NCI-H460 (cell line): ENCODE results near the gene SDHAF2. TPM values are rescaled to one million over a fixed set of nuclear protein-coding genes. Genes with fewer than 3 reads are reported as not detected.
"Not testable (repeated sequence)": the region's sequence is repeated elsewhere in the genome, so short reads cannot be mapped to it uniquely, and the experiment has no call there.

Experiments used
- DNase-seq: peaks from one replicate; pipeline ENCODE4 v3.0.0-alpha.2; 2016; ENCODE audit warnings: low read depth; ENCODE audit errors: extremely low read depth
- total RNA-seq: library from RNA; depleted of rRNA; stranded (reverse); fragments of >200 nt; shearing (Covaris generic); gene quantifications from 2 replicates; pipeline ENCODE4 v1.2.3, GENCODE V29; 2014

SDHAF2 gene
- total RNA-seq, 1 experiment from 2014 or later, result 29.4 TPM

GRCh38 chr11:61422226-61422625, 7.7 kb upstream of the SDHAF2 start:
- DNase-seq, result no peak

GRCh38 chr11:61425367-61426131, 4.4 kb upstream of the SDHAF2 start:
- DNase-seq, result no peak

- peak; percentile 30 for DNase-seq
These were observed 606 bp upstream of the SDHAF2 start for GRCh38 chr11:61429346-61429690.

- DNase-seq, result not testable (repeated sequence)
These were observed 915 bp downstream of the SDHAF2 start for GRCh38 chr11:61430839-61431238.

- DNase-seq, result no peak
These were observed 7.6 kb downstream of the SDHAF2 start for GRCh38 chr11:61437496-61437895.

- DNase-seq, result no peak
These were observed 9.7 kb downstream of the SDHAF2 start for GRCh38 chr11:61439615-61440014.

- no peak for DNase-seq
These were observed 12.7 kb downstream of the SDHAF2 start for GRCh38 chr11:61442616-61443015.

- no peak for DNase-seq
These were observed 15.6 kb downstream of the SDHAF2 start for GRCh38 chr11:61445516-61445915.

- peak; percentile 86 for DNase-seq
These were observed 16.3 kb downstream of the SDHAF2 start for GRCh38 chr11:61446211-61446651.

GRCh38 chr11:61447601-61448551, 18.0 kb downstream of the SDHAF2 start:
- DNase-seq, result no peak

- DNase-seq, result no peak
These were observed 18.6 kb downstream of the SDHAF2 start for GRCh38 chr11:61448552-61448927.

GRCh38 chr11:61452825-61453224, 22.9 kb downstream of the SDHAF2 start:
- DNase-seq, result no peak

GRCh38 chr11:61453695-61454094, 23.8 kb downstream of the SDHAF2 start:
- no peak for DNase-seq

- DNase-seq, result no peak
These were observed 24.6 kb downstream of the SDHAF2 start for GRCh38 chr11:61454520-61454919.

GRCh38 chr11:61460474-61460881, 30.6 kb downstream of the SDHAF2 start:
- no peak for DNase-seq

GRCh38 chr11:61460986-61461385, 31.1 kb downstream of the SDHAF2 start:
- no peak for DNase-seq

- not testable (repeated sequence) for DNase-seq
These were observed 37.7 kb downstream of the SDHAF2 start for GRCh38 chr11:61467602-61468001.

GRCh38 chr11:61468002-61468401, 38.1 kb downstream of the SDHAF2 start:
- DNase-seq, result no peak

- DNase-seq, result no peak
These were observed 42.4 kb downstream of the SDHAF2 start for GRCh38 chr11:61472282-61472681.

GRCh38 chr11:61472868-61473267, 42.9 kb downstream of the SDHAF2 start:
- DNase-seq, result no peak

GRCh38 chr11:61473370-61474012, 43.6 kb downstream of the SDHAF2 start:
- no peak for DNase-seq
